Measurements from ENCODE around the gene FOSL2.

FOSL2 gene

DNA sequence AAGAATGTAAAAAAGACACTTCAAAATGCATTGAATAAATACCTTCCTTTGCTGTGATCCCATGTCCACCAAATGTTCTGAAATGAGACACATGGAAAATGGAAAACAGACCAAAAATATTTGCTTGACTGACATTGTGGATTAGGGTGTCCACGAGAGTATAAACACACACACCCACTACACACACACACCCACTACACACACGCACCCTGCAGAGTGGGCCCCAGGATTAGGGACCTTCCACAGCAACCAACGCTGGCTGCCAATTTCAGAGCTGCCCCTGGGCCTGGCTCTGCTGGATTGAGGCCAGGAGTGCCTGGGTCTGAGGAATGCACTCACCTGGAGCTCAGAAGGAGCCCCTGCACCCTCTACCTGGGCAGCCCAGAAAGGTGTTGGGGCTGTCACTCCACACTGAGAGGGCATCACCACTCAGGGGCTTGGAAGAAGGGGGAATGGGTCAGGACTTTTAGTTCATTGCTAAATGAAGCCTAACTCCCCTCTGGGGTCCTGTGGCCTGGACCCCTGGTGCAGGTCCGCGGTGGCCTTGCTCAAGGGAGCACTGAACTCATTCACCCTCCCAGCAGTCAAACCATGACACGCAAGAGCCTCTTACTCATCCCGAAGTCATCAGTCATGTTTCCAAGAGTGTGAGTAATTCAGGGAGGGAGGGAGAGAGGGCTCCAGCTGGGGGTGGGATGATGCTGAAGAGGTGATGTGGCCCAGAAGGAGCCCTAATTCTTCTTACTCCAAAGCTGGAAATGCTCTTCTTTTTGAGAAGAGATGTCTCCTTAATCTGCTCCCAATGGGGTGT is 53.0 kb downstream of the FOSL2 start:
- H3K9me3 ChIP-seq (ENCODE audit: insufficient read depth, low read length, severe bottlenecking), result no peaks in the 10 kb centered on the region
- H3K9ac ChIP-seq (ENCODE audit: low read depth, low read length), result no peak overlapping the region
- ATAC-seq (ENCODE audit: insufficient read depth, low read depth) (no peak), DNase-seq (no peak)
- H3K4me2 ChIP-seq (ENCODE audit: insufficient read depth, low read length), result no peak overlapping the region
- H3K79me2 ChIP-seq (ENCODE audit: insufficient read depth, low read length), result no peaks in the 10 kb centered on the region
- no peaks in the 10 kb centered on the region for H3K36me3 ChIP-seq (ENCODE audit: insufficient read depth, low read length)
- no peak overlapping the region for H3K27ac ChIP-seq (ENCODE audit: low read length)
- H4K20me1 ChIP-seq (ENCODE audit: insufficient read depth, low read length), result no peaks in the 10 kb centered on the region
- H3K4me1 ChIP-seq (ENCODE audit: insufficient read depth, low read length), result no peaks in the 10 kb centered on the region
- no peak overlapping the region for H2AFZ ChIP-seq (ENCODE audit: low read depth, low read length)
- no peaks in the 10 kb centered on the region for H3K27me3 ChIP-seq (ENCODE audit: insufficient read depth, low read length, poor library complexity)
- TF ChIP-seq EZH2 (IDR thresholded peaks at IDR 0.05; ENCODE audit: borderline replicate concordance, low read depth, low read length, severe bottlenecking), result no peak
- no peak for TF ChIP-seq CTCF (IDR thresholded peaks at IDR 0.05; ENCODE audit: borderline replicate concordance, extremely low read depth, low read length, poor library complexity, severe bottlenecking)
- H3K4me3 ChIP-seq (ENCODE audit: low read depth in 1 of 2, low read length in 2 of 2), result no peak overlapping the region

DNA sequence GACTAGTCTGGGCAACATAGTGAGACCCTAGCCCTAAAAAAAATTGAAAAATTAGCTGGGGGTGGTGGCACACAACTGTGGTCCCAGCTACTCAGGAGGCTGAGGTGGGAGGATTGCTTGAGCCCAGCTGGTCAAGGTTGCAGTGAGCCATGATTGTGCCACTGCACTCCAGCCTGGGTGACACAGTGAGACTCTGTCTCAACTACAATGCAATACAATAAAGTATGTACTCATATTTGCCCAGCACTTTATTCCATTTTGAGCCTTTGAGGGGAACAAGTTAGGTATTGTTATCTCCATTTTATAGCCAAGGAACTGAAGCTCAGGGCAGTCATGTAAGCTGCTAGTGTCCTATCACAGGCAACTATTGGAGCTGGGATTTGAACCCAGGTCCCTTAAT is 53.9 kb downstream of the FOSL2 start:
- H3K79me2 ChIP-seq (ENCODE audit: insufficient read depth, low read length), result no peaks in the 10 kb centered on the region
- DNase-seq (no peak), ATAC-seq (ENCODE audit: insufficient read depth, low read depth) (no peak)
- no peaks in the 10 kb centered on the region for H3K4me1 ChIP-seq (ENCODE audit: insufficient read depth, low read length)
- H4K20me1 ChIP-seq (ENCODE audit: insufficient read depth, low read length), result no peaks in the 10 kb centered on the region
- H2AFZ ChIP-seq (ENCODE audit: low read depth, low read length), result no peak overlapping the region
- H3K27ac ChIP-seq (ENCODE audit: low read length), result no peak overlapping the region
- TF ChIP-seq EZH2 (IDR thresholded peaks at IDR 0.05; ENCODE audit: borderline replicate concordance, low read depth, low read length, severe bottlenecking) (no peak), CTCF (IDR thresholded peaks at IDR 0.05; ENCODE audit: borderline replicate concordance, extremely low read depth, low read length, poor library complexity, severe bottlenecking) (no peak)
- H3K4me3 ChIP-seq (ENCODE audit: low read depth in 1 of 2, low read length in 2 of 2), result no peak overlapping the region
- H3K9me3 ChIP-seq (ENCODE audit: insufficient read depth, low read length, severe bottlenecking), result no peaks in the 10 kb centered on the region
- H3K9ac ChIP-seq (ENCODE audit: low read depth, low read length), result no peak overlapping the region
- no peak overlapping the region for H3K4me2 ChIP-seq (ENCODE audit: insufficient read depth, low read length)
- H3K36me3 ChIP-seq (ENCODE audit: insufficient read depth, low read length), result no peaks in the 10 kb centered on the region
- no peaks in the 10 kb centered on the region for H3K27me3 ChIP-seq (ENCODE audit: insufficient read depth, low read length, poor library complexity)

DNA sequence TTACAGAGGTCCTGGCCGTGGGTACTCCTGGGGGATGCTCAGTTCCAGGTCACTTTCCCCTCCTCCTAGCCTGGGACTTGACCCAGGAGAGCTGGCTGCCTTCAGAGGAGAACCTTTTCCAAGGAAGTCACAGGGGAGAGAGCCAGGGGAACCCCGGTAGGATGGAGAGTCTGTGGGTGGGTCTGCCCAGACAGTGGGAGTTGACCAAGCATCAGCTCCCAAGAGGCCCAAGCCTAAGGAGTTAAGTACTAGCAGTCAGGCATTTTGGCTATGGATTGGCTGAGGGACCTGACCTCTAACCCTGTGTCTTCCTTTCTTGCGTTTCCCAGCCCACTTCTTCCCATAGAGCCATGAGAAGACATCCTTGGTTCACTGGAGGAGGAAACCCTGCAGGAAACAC is 54.4 kb downstream of the FOSL2 start:
- Histone ChIP-seq H3K79me2 (ENCODE audit: insufficient read depth, low read length) (no peaks in the 10 kb centered on the region), H3K36me3 (ENCODE audit: insufficient read depth, low read length) (no peaks in the 10 kb centered on the region), H4K20me1 (ENCODE audit: insufficient read depth, low read length) (no peaks in the 10 kb centered on the region), H3K4me2 (ENCODE audit: insufficient read depth, low read length) (no peak overlapping the region), H3K9me3 (ENCODE audit: insufficient read depth, low read length, severe bottlenecking) (no peaks in the 10 kb centered on the region), H3K27me3 (ENCODE audit: insufficient read depth, low read length, poor library complexity) (no peaks in the 10 kb centered on the region), H3K27ac (ENCODE audit: low read length) (no peak overlapping the region), H3K4me3 (ENCODE audit: low read depth in 1 of 2, low read length in 2 of 2) (no peak overlapping the region), H3K4me1 (ENCODE audit: insufficient read depth, low read length) (no peaks in the 10 kb centered on the region), H3K9ac (ENCODE audit: low read depth, low read length) (no peak overlapping the region), H2AFZ (ENCODE audit: low read depth, low read length) (no peak overlapping the region)
- TF ChIP-seq CTCF (IDR thresholded peaks at IDR 0.05; ENCODE audit: borderline replicate concordance, extremely low read depth, low read length, poor library complexity, severe bottlenecking) (no peak), EZH2 (IDR thresholded peaks at IDR 0.05; ENCODE audit: borderline replicate concordance, low read depth, low read length, severe bottlenecking) (no peak)
- no peak for DNase-seq
- ATAC-seq (ENCODE audit: insufficient read depth, low read depth), result no peak
